Stimulated activated naive CD8-positive, alpha-beta T cell treated with anti-CD3 and anti-CD28 coated beads, Interleukin-15, amount 100 ng/mL, for 72 hours (primary cell): Measurements from ENCODE around the gene EN2.
A peak's percentile ranks its signal among the peaks of the same experiment; 100 is the strongest.

Source experiments
- ATAC-seq: fragments of 150-1000 bp; cut with Tn5 transposase; 2 replicates; pipeline ENCODE4 v1.10.0; 2021; ENCODE audit warnings: mild to moderate bottlenecking, moderate library complexity
- DNase-seq, 2 donors: peaks; one replicate each; pipeline ENCODE4 v3.0.0; 2021 to 2022
- H3K27ac Mint-ChIP-seq, 2 donors: one replicate each; pipeline ENCODE4 v1.8.0; 2022; ENCODE audit warnings: mild to moderate bottlenecking in 2 of 2, mixed read lengths in 2 of 2, moderate library complexity in 2 of 2
- H3K27me3 Mint-ChIP-seq: one replicate; pipeline ENCODE4 v1.8.0; 2022; ENCODE audit warnings: mixed read lengths
- H3K4me1 Mint-ChIP-seq: one replicate; pipeline ENCODE4 v1.8.0; 2022; ENCODE audit warnings: mild to moderate bottlenecking, mixed read lengths
- H3K4me3 Mint-ChIP-seq, 2 donors: one replicate each; pipeline ENCODE4 v1.8.0; 2022; ENCODE audit warnings: mild to moderate bottlenecking in 2 of 2, mixed read lengths in 2 of 2, moderate library complexity in 1 of 2
- H3K9me3 Mint-ChIP-seq, 2 donors: one replicate each; pipeline ENCODE4 v1.8.0; 2022; ENCODE audit warnings: mixed read lengths in 2 of 2

EN2 gene

GRCh38 chr7:155493744-155494538, 36.0 kb downstream of the EN2 start:
- no peak overlapping the region for H3K4me3 Mint-ChIP-seq
- H3K4me1 Mint-ChIP-seq = peaks cover 38% of the 10 kb centered on the region
- DNase-seq (no peak), ATAC-seq (no peak)
- H3K9me3 Mint-ChIP-seq = peaks cover 0 to 4% of the 10 kb centered on the region in 2 donors
- H3K27me3 Mint-ChIP-seq = peaks cover 62% of the 10 kb centered on the region
- H3K27ac Mint-ChIP-seq = no peak overlapping the region

- H3K27ac Mint-ChIP-seq = no peak overlapping the region
- peaks cover 62% of the 10 kb centered on the region for H3K27me3 Mint-ChIP-seq
- no peak for ATAC-seq
- DNase-seq = no peak
- H3K4me3 Mint-ChIP-seq = no peak overlapping the region
- peaks cover 32% of the 10 kb centered on the region for H3K4me1 Mint-ChIP-seq
- H3K9me3 Mint-ChIP-seq = peaks cover 0 to 4% of the 10 kb centered on the region in 2 donors
These were observed 36.6 kb downstream of the EN2 start for GRCh38 chr7:155494551-155494950.

- Mint-ChIP-seq H3K9me3 (peaks cover 0 to 4% of the 10 kb centered on the region in 2 donors), H3K27ac (no peak overlapping the region), H3K4me3 (no peak overlapping the region), H3K27me3 (peaks cover 61% of the 10 kb centered on the region), H3K4me1 (peaks cover 21% of the 10 kb centered on the region)
- DNase-seq = no peak
- ATAC-seq = no peak
These were observed 37.7 kb downstream of the EN2 start for GRCh38 chr7:155495440-155496248.

GRCh38 chr7:155496267-155497005, 38.5 kb downstream of the EN2 start:
- DNase-seq (no peak), ATAC-seq (no peak)
- H3K27ac Mint-ChIP-seq = no peak overlapping the region
- peaks cover 61% of the 10 kb centered on the region for H3K27me3 Mint-ChIP-seq
- no peak overlapping the region for H3K4me3 Mint-ChIP-seq
- no peaks in the 10 kb centered on the region for H3K9me3 Mint-ChIP-seq
- H3K4me1 Mint-ChIP-seq = peaks cover 13% of the 10 kb centered on the region

GRCh38 chr7:155497149-155497901, 39.4 kb downstream of the EN2 start:
- peaks cover 6% of the 10 kb centered on the region for H3K4me1 Mint-ChIP-seq
- H3K27ac Mint-ChIP-seq = no peak overlapping the region
- no peak overlapping the region for H3K4me3 Mint-ChIP-seq
- DNase-seq (no peak), ATAC-seq (no peak)
- H3K27me3 Mint-ChIP-seq = peaks cover 61% of the 10 kb centered on the region
- no peaks in the 10 kb centered on the region for H3K9me3 Mint-ChIP-seq

GRCh38 chr7:155505422-155505793, 47.5 kb downstream of the EN2 start:
- H3K27ac Mint-ChIP-seq = no peak overlapping the region
- ATAC-seq (no peak), DNase-seq (no peak)
- peaks cover 100% of the 10 kb centered on the region for H3K27me3 Mint-ChIP-seq
- peaks cover 35% of the 10 kb centered on the region for H3K4me1 Mint-ChIP-seq
- no peaks in the 10 kb centered on the region for H3K9me3 Mint-ChIP-seq
- H3K4me3 Mint-ChIP-seq = no peak overlapping the region

GRCh38 chr7:155506854-155507337, 49.0 kb downstream of the EN2 start:
- H3K4me3 Mint-ChIP-seq = peak overlapping the region; percentile 32 to 56
- no peak overlapping the region for H3K27ac Mint-ChIP-seq
- DNase-seq (no peak), ATAC-seq (peak; percentile 48)
- no peaks in the 10 kb centered on the region for H3K9me3 Mint-ChIP-seq
- peaks cover 100% of the 10 kb centered on the region for H3K27me3 Mint-ChIP-seq
- peaks cover 36% of the 10 kb centered on the region for H3K4me1 Mint-ChIP-seq

- H3K27ac Mint-ChIP-seq = no peak overlapping the region
- H3K4me3 Mint-ChIP-seq = no peak overlapping the region
- DNase-seq (no peak), ATAC-seq (no peak)
- no peaks in the 10 kb centered on the region for H3K9me3 Mint-ChIP-seq
- H3K27me3 Mint-ChIP-seq = peaks cover 100% of the 10 kb centered on the region
- peaks cover 36% of the 10 kb centered on the region for H3K4me1 Mint-ChIP-seq
These were observed 49.6 kb downstream of the EN2 start for GRCh38 chr7:155507576-155507975.

GRCh38 chr7:155508376-155509358, 50.7 kb downstream of the EN2 start:
- ATAC-seq = no peak
- H3K4me3 Mint-ChIP-seq = peak overlapping the region; percentile 66 to 79
- DNase-seq = no peak
- H3K27me3 Mint-ChIP-seq = peaks cover 100% of the 10 kb centered on the region
- no peak overlapping the region for H3K27ac Mint-ChIP-seq
- H3K9me3 Mint-ChIP-seq = no peaks in the 10 kb centered on the region
- peaks cover 36% of the 10 kb centered on the region for H3K4me1 Mint-ChIP-seq

GRCh38 chr7:155509359-155509724, 51.4 kb downstream of the EN2 start:
- Mint-ChIP-seq H3K4me3 (peak overlapping the region; percentile 66 to 79), H3K4me1 (peaks cover 36% of the 10 kb centered on the region), H3K9me3 (no peaks in the 10 kb centered on the region), H3K27ac (no peak overlapping the region), H3K27me3 (peaks cover 100% of the 10 kb centered on the region)
- DNase-seq (no peak), ATAC-seq (no peak)

- DNase-seq = peak in 1 of 2 donors; percentile 27
- H3K9me3 Mint-ChIP-seq = no peaks in the 10 kb centered on the region
These were observed 52.0 kb downstream of the EN2 start for GRCh38 chr7:155509725-155510551.

GRCh38 chr7:155510975-155511701, 53.2 kb downstream of the EN2 start:
- peaks cover 31% of the 10 kb centered on the region for H3K4me1 Mint-ChIP-seq
- ATAC-seq = no peak

More at GRCh38 chr7:155509725-155510551, 52.0 kb downstream of the EN2 start:
- Mint-ChIP-seq H3K4me1 (peaks cover 36% of the 10 kb centered on the region), H3K27me3 (peaks cover 100% of the 10 kb centered on the region), H3K4me3 (peak overlapping the region; percentile 68 to 82), H3K27ac (no peak overlapping the region)
- no peak for ATAC-seq

GRCh38 chr7:155511702-155511996, 53.7 kb downstream of the EN2 start:
- ATAC-seq = no peak
- H3K4me1 Mint-ChIP-seq = peaks cover 27% of the 10 kb centered on the region
- H3K27ac Mint-ChIP-seq = no peak overlapping the region

More at GRCh38 chr7:155510975-155511701, 53.2 kb downstream of the EN2 start:
- Mint-ChIP-seq H3K4me3 (peak overlapping the region in 1 of 2 donors; percentile 24), H3K9me3 (no peaks in the 10 kb centered on the region), H3K27me3 (peaks cover 100% of the 10 kb centered on the region), H3K27ac (no peak overlapping the region)
- no peak for DNase-seq

More at GRCh38 chr7:155511702-155511996, 53.7 kb downstream of the EN2 start:
- Mint-ChIP-seq H3K9me3 (no peaks in the 10 kb centered on the region), H3K4me3 (no peak overlapping the region), H3K27me3 (peaks cover 100% of the 10 kb centered on the region)
- no peak for DNase-seq
